ENCODE results near the gene GSG1L.

Gene GSG1L

GRCh38 chr16:27762441-27762840 lies 301.1 kb downstream of the GSG1L start:
- Mint-ChIP-seq H3K36me3 (peaks cover 3% of the 10 kb centered on the region), H3K27ac (no peak overlapping the region), H3K9me3 (no peaks in the 10 kb centered on the region), H3K4me3 (no peak overlapping the region), H3K4me1 (no peaks in the 10 kb centered on the region), H3K27me3 (no peaks in the 10 kb centered on the region)
- DNase-seq, result no peak
- CTCF ChIA-PET, result no interaction called here

DNA sequence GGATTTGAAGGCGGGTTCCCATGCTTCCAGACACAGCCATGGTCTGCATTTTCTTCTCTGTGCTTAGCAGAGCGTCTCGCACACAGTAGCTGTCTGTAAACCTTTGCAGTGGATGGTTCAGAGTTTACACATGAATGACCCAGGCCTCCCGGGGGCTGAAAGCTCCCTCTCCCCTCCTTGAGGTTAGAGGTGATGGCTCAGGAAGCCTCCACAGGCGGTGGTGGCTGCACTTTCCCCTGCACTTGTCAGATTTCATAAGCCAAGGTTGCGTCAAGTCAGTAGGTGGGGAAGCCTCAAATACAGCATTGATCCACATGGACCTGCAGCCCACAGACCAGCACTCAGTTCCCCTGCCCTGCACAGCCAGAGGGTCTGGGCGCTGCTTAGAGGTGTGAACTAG lies 301.7 kb downstream of the GSG1L start:
- H3K4me3 Mint-ChIP-seq, result no peak overlapping the region
- H3K9me3 Mint-ChIP-seq, result no peaks in the 10 kb centered on the region
- DNase-seq, result no peak
- no peak overlapping the region for H3K27ac Mint-ChIP-seq
- H3K36me3 Mint-ChIP-seq, result peaks cover 3% of the 10 kb centered on the region
- H3K4me1 Mint-ChIP-seq, result no peaks in the 10 kb centered on the region
- no peaks in the 10 kb centered on the region for H3K27me3 Mint-ChIP-seq
- CTCF ChIA-PET, result no interaction called here

- no peak overlapping the region for H3K4me3 Mint-ChIP-seq
- no peaks in the 10 kb centered on the region for H3K9me3 Mint-ChIP-seq
Observed at GRCh38 chr16:27760789-27761176, 302.7 kb downstream of the GSG1L start.

GRCh38 chr16:27759967-27760788 lies 303.3 kb downstream of the GSG1L start:
- peaks cover 3% of the 10 kb centered on the region for H3K36me3 Mint-ChIP-seq
- H3K4me3 Mint-ChIP-seq, result no peak overlapping the region
- DNase-seq, result no peak
- H3K27ac Mint-ChIP-seq, result no peak overlapping the region
- no peaks in the 10 kb centered on the region for H3K4me1 Mint-ChIP-seq
- CTCF ChIA-PET, result no interaction called here
- no peaks in the 10 kb centered on the region for H3K27me3 Mint-ChIP-seq
- no peaks in the 10 kb centered on the region for H3K9me3 Mint-ChIP-seq

More at GRCh38 chr16:27760789-27761176, 302.7 kb downstream of the GSG1L start:
- Mint-ChIP-seq H3K4me1 (no peaks in the 10 kb centered on the region), H3K36me3 (peaks cover 3% of the 10 kb centered on the region), H3K27me3 (no peaks in the 10 kb centered on the region), H3K27ac (no peak overlapping the region)
- no peak for DNase-seq
- CTCF ChIA-PET, result no interaction called here

DNA sequence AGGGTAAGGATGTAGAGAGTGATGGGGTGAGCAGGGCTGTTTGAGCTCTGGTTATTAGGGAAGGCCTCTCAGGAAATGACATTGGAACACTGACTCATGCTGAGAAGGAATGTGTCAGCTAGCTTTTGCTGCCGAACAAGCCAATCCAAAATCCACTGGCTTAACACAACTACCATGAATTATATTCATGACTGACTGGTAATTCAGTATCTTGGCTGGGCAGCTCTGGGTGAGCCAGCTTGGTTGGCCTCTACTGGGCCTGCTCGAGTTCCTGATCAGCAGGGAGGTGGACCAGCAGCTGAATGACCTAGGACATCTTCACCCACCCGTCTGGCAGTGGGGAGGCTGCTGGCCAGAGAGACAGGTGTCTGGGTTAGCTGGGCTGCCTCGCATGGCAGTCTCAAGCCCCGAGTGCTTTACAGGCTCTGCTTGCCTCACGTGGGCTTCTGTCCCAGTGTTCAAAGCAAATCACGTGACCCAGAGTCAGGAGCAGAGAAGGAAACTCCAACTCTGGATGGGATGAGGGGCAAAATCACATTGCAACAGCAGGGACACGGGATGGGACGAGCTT lies 304.1 kb downstream of the GSG1L start:
- no peak overlapping the region for H3K4me3 Mint-ChIP-seq
- no peaks in the 10 kb centered on the region for H3K9me3 Mint-ChIP-seq
- H3K27me3 Mint-ChIP-seq, result no peaks in the 10 kb centered on the region
- CTCF ChIA-PET, result no interaction called here
- H3K36me3 Mint-ChIP-seq, result peaks cover 3% of the 10 kb centered on the region
- no peaks in the 10 kb centered on the region for H3K4me1 Mint-ChIP-seq
- H3K27ac Mint-ChIP-seq, result no peak overlapping the region
- no peak for DNase-seq

DNA sequence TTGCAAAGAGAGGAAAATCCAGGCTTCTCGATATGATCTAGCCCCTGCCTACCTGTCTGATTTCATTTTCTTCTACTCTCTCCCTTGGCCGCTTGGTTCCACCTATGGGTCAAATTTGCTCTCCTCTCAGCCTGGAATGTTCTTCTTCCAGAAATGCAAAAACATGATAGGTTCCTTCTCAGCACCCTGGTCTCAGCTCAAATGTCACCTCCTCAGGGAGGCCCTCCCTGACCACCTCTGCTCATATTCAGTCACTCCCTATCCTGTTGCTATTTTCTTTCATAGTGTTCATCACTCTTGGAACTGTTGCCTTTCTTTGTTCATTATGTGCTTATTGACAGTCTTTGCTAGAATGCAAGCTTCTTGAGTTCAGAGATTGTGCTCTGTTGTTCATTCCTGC lies 305.0 kb downstream of the GSG1L start:
- no peaks in the 10 kb centered on the region for H3K27me3 Mint-ChIP-seq
- no peaks in the 10 kb centered on the region for H3K36me3 Mint-ChIP-seq
- H3K4me1 Mint-ChIP-seq, result no peaks in the 10 kb centered on the region
- no peak overlapping the region for H3K4me3 Mint-ChIP-seq
- no peak for DNase-seq
- CTCF ChIA-PET, result no interaction called here
- no peaks in the 10 kb centered on the region for H3K9me3 Mint-ChIP-seq
- no peak overlapping the region for H3K27ac Mint-ChIP-seq

DNA sequence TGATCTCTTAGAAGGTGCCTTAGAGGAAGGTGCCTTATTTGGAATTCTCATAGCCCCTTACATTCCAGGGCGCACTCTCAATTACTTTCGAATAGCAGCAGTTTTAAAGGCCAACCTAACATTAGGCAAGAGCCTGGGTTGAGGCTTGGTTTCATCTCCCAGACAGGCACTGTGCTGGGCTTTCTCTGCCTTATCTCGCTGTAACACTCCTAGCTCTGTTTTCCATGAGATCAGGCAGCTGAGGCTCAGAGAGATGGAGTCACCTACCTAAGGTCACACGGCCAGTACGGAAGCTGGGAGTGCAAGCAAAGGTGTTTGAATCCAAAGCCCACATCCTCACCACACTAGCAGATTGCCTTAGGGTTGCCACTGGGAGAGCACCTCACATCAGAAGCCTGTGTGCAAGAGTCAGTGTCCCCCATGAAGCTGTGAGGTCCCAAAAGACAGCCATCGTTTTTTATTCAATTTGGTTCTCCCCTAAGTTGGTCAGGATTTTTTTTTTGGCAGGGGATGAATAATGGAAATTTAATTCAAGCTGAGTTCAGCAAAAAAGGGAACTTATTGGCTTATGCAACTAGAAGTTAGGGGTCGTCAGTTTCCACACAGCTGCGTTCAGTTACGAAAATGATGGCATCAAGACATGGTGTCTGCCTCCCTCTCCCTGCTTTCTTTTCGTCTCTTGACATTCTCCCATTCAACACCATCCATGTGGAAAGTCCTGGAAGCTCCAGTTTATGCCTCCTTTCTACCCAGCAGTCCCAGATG lies 307.1 kb downstream of the GSG1L start:
- Mint-ChIP-seq H3K27me3 (no peaks in the 10 kb centered on the region), H3K36me3 (no peaks in the 10 kb centered on the region), H3K4me3 (no peak overlapping the region), H3K9me3 (no peaks in the 10 kb centered on the region), H3K27ac (no peak overlapping the region), H3K4me1 (no peaks in the 10 kb centered on the region)
- no peak for DNase-seq
- CTCF ChIA-PET, result no interaction called here

- no peak overlapping the region for H3K4me3 Mint-ChIP-seq
- no peaks in the 10 kb centered on the region for H3K36me3 Mint-ChIP-seq
- CTCF ChIA-PET, result no interaction called here
Observed at GRCh38 chr16:27754788-27755690, 308.5 kb downstream of the GSG1L start.

DNA sequence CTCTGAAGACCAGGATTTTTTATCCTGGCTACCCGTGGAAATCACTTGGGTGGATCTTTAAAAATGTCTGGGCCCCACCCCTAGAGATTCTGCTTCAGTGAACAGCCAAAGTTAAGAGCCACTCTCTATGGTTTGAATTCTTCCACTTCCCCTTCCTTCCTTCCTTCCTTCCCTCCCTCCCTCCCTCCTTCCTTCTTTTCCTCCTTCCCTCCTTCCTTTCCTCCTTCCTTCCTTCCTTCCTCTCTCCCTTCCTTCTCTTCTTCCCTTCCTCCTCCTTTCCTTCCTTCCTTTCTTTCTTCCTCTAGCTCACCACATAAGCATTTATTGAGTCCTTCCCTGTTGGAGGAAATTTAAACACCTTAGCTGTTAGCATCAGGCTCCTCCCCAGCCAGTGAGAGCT lies 310.0 kb downstream of the GSG1L start:
- H3K36me3 Mint-ChIP-seq, result no peaks in the 10 kb centered on the region
- H3K4me3 Mint-ChIP-seq, result no peak overlapping the region
- H3K9me3 Mint-ChIP-seq, result no peaks in the 10 kb centered on the region
- no peak overlapping the region for H3K27ac Mint-ChIP-seq
- DNase-seq, result no peak
- H3K4me1 Mint-ChIP-seq, result peaks cover 5% of the 10 kb centered on the region
- CTCF ChIA-PET, result no interaction called here
- H3K27me3 Mint-ChIP-seq, result no peaks in the 10 kb centered on the region

More at GRCh38 chr16:27754788-27755690, 308.5 kb downstream of the GSG1L start:
- H3K9me3 Mint-ChIP-seq, result no peaks in the 10 kb centered on the region
- no peaks in the 10 kb centered on the region for H3K4me1 Mint-ChIP-seq
- DNase-seq, result no peak
- H3K27me3 Mint-ChIP-seq, result no peaks in the 10 kb centered on the region
- H3K27ac Mint-ChIP-seq, result no peak overlapping the region

- Mint-ChIP-seq H3K4me3 (no peak overlapping the region), H3K27ac (no peak overlapping the region), H3K36me3 (no peaks in the 10 kb centered on the region), H3K4me1 (peaks cover 5% of the 10 kb centered on the region), H3K27me3 (no peaks in the 10 kb centered on the region), H3K9me3 (no peaks in the 10 kb centered on the region)
- CTCF ChIA-PET, result no interaction called here
- no peak for DNase-seq
Observed at GRCh38 chr16:27752241-27752640, 311.3 kb downstream of the GSG1L start.

DNA sequence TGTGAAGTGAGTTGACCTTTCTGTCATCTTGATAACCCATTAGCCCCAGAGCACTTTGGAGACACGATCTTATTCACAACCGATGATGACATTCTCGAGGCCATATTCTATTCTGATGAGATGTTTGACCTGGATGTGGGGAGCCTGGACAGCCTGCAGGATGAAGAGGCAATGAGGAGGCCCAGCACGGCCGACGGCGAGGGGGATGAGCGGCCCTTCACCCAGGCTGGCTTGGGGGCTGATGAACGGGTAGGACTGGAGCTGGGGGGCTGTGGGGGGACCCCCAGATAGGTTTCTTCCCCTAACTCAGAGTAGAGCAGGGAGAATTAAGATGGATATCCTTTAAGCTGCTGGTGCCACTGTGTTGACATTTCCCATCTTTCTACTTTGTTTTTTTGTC lies 311.8 kb downstream of the GSG1L start:
- Mint-ChIP-seq H3K36me3 (no peaks in the 10 kb centered on the region), H3K9me3 (no peaks in the 10 kb centered on the region), H3K27me3 (no peaks in the 10 kb centered on the region), H3K4me1 (peaks cover 5% of the 10 kb centered on the region), H3K27ac (no peak overlapping the region), H3K4me3 (no peak overlapping the region)
- CTCF ChIA-PET, result no interaction called here
- no peak for DNase-seq

DNA sequence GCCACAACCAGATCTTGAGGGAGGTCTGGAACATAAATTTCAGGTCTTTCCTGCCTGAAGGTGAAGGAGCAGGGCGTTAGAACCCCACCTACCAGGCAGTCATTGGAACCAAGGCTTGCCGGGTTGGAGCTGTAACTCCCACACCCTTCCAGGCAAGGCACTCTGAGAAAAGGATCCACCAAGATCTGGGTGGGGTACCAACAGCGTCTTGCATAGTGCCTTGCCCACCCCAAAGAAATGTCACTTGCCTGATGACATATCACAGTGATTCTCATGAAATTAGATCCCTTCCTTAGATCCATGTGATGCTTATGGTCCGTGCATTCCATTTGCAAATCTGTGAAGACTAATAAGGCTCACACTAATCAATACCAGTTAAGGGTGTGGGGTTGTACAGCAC lies 312.3 kb downstream of the GSG1L start:
- no peaks in the 10 kb centered on the region for H3K27me3 Mint-ChIP-seq
- H3K4me1 Mint-ChIP-seq, result peaks cover 5% of the 10 kb centered on the region
- no peak for DNase-seq
- no peak overlapping the region for H3K27ac Mint-ChIP-seq
- H3K9me3 Mint-ChIP-seq, result no peaks in the 10 kb centered on the region
- H3K36me3 Mint-ChIP-seq, result no peaks in the 10 kb centered on the region
- H3K4me3 Mint-ChIP-seq, result no peak overlapping the region
- CTCF ChIA-PET, result no interaction called here

GRCh38 chr16:27749946-27750345 lies 313.6 kb downstream of the GSG1L start:
- H3K36me3 Mint-ChIP-seq, result no peaks in the 10 kb centered on the region
- no peaks in the 10 kb centered on the region for H3K9me3 Mint-ChIP-seq
- H3K27me3 Mint-ChIP-seq, result no peaks in the 10 kb centered on the region
- CTCF ChIA-PET, result no interaction called here
- H3K4me3 Mint-ChIP-seq, result no peak overlapping the region
- H3K27ac Mint-ChIP-seq, result no peak overlapping the region
- DNase-seq, result no peak
- H3K4me1 Mint-ChIP-seq, result peaks cover 5% of the 10 kb centered on the region

DNA sequence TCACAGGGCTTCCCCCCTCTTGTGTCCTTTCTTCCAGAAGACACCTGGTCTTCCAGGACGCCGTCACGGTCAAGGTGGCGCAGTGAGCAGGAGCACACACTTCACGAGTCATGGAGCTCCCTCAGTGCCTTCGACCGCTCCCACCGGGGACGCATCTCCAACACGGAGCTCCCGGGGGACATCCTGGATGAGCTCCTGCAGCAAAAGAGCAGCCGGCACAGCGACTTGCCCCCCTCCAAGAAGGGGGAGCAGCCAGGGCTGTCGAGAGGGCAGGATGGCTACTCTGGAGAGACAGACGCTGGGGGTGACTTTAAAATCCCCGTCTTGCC lies 314.0 kb downstream of the GSG1L start:
- DNase-seq, result no peak
- Mint-ChIP-seq H3K9me3 (no peaks in the 10 kb centered on the region), H3K27me3 (no peaks in the 10 kb centered on the region), H3K36me3 (no peaks in the 10 kb centered on the region), H3K4me1 (peaks cover 5% of the 10 kb centered on the region), H3K27ac (no peak overlapping the region), H3K4me3 (no peak overlapping the region)
- CTCF ChIA-PET, result no interaction called here
